Measurements from ENCODE around the gene RASA3. TPM values are rescaled to one million over a fixed set of nuclear protein-coding genes. Genes with fewer than 3 reads are reported as not detected.

Gene RASA3
- polyA plus RNA-seq, 3 donors: 9.0 to 32.6 (median 16.6) TPM

DNA sequence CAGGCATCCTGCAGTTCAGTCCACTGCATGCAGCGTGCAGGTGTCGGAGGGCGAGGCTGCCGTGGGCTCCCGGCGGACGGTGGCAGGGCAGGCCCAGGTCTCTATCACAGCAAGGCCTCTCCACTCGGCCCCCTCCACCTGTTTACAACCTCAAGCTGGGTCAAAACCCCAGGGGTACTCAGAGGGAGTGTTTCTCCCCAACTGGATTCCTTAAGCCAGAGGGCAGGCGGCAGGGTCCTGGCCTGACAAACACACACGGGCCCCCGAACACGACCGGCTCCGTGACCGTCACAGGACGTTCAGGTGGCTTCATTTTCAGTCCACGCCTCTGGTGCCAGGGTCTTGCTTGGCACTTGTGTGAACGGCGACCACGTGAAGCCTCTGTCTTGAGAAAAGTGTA, 23.5 kb downstream of the RASA3 start:
- Mint-ChIP-seq H3K9me3 (no peaks in the 10 kb centered on the region), H3K27ac (peak overlapping the region in 2 of 7 donors; percentile 11 to 56), H3K36me3 (peaks cover 31 to 50% of the 10 kb centered on the region in 2 donors), H3K4me3 (no peak overlapping the region), H3K4me1 (peaks cover 30% of the 10 kb centered on the region), H3K27me3 (ENCODE audit: low read depth in 3 of 3) (peaks cover 0 to 4% (median 3%) of the 10 kb centered on the region in 3 donors)
- TF ChIP-seq, protein P1, sequence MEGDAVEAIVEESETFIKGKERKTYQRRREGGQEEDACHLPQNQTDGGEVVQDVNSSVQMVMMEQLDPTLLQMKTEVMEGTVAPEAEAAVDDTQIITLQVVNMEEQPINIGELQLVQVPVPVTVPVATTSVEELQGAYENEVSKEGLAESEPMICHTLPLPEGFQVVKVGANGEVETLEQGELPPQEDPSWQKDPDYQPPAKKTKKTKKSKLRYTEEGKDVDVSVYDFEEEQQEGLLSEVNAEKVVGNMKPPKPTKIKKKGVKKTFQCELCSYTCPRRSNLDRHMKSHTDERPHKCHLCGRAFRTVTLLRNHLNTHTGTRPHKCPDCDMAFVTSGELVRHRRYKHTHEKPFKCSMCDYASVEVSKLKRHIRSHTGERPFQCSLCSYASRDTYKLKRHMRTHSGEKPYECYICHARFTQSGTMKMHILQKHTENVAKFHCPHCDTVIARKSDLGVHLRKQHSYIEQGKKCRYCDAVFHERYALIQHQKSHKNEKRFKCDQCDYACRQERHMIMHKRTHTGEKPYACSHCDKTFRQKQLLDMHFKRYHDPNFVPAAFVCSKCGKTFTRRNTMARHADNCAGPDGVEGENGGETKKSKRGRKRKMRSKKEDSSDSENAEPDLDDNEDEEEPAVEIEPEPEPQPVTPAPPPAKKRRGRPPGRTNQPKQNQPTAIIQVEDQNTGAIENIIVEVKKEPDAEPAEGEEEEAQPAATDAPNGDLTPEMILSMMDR (IDR thresholded peaks at IDR 0.05): no peak
- no peak overlapping the region for H3K4me2 ChIP-seq (replicated peaks; ENCODE audit: extremely low read depth, low read length, poor library complexity, severe bottlenecking)
- peak overlapping the region in 1 of 2 donors; percentile 0 for H3K27ac ChIP-seq (ENCODE audit: low read depth in 1 of 2, low read length in 2 of 2)
- H3K9ac ChIP-seq (ENCODE audit: insufficient read depth, low read length, poor library complexity, severe bottlenecking): no peak overlapping the region
- intact Hi-C loops (cut with micrococcal nuclease): no loop called here
- peaks cover 94% of the 10 kb centered on the region for H4K20me1 ChIP-seq (ENCODE audit: insufficient read depth, low read length)
- peaks cover 91% of the 10 kb centered on the region for H3K79me2 ChIP-seq (ENCODE audit: insufficient read depth, low read length)
- no peaks in the 10 kb centered on the region for H3K27me3 ChIP-seq (ENCODE audit: control insufficient read depth in 2 of 2, insufficient read depth in 2 of 2, low read length in 2 of 2)
- H3K4me3 ChIP-seq (replicated peaks in 1 of 3; ENCODE audit: low read depth in 2 of 3, low read length in 3 of 3): no peak overlapping the region
- peaks cover 25 to 27% of the 10 kb centered on the region in 2 donors for H3K4me1 ChIP-seq (ENCODE audit: control insufficient read depth in 1 of 2, insufficient read depth in 2 of 2, low read length in 2 of 2)
- no peak overlapping the region for H2AFZ ChIP-seq (ENCODE audit: insufficient read depth, low read depth, low read length, poor library complexity, severe bottlenecking)
- DNase-seq: no peak
- peaks cover 6 to 24% of the 10 kb centered on the region in 2 donors for H3K36me3 ChIP-seq (replicated peaks in 1 of 2; ENCODE audit: control insufficient read depth in 1 of 2, insufficient read depth in 2 of 2, low read length in 2 of 2)
- 91% methylated on average over 20 of the region's 20 CpGs for WGBS (ENCODE audit: insufficient coverage)
- H3K9me3 ChIP-seq (replicated peaks in 1 of 2; ENCODE audit: control insufficient read depth in 1 of 2, insufficient read depth in 1 of 2, low read length in 2 of 2): no peaks in the 10 kb centered on the region

DNA sequence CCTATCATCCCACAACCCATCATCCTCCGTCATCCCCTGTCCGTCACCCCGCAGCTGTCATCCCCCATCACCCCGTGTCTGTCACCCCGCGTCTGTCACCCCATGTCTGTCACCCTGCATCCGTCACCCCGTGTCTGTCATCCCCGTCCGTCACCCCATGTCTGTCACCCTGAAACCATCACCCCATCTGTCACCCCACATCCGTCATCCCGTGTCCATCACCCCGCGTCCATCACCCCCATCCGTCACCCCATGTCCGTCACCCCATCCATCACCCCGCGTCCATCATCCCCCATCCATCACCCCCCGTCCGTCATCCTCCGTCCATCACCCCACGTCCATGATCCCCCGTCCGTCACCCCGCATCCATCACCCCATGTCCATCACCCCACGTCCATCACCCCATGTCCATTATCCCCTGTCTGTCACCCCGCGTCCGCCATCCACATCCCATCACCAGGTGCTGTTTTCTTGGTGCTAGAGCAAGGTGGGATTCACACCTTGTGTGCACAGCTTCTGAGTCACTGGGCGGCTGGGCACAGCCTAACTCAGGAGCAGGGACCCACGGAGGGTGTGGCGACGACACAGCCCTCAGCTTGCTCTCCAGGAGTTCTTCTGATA, 24.2 kb downstream of the RASA3 start:
- peaks cover 30 to 48% of the 10 kb centered on the region in 2 donors for H3K36me3 Mint-ChIP-seq
- peaks cover 0 to 4% (median 3%) of the 10 kb centered on the region in 3 donors for H3K27me3 Mint-ChIP-seq (ENCODE audit: low read depth in 3 of 3)

More for the DNA sequence above, 24.2 kb downstream of the RASA3 start:
- WGBS (ENCODE audit: insufficient coverage): 86% methylated on average over 19 of the region's 33 CpGs
- Histone ChIP-seq H3K9ac (ENCODE audit: insufficient read depth, low read length, poor library complexity, severe bottlenecking) (no peak overlapping the region), H3K36me3 (replicated peaks in 1 of 2; ENCODE audit: control insufficient read depth in 1 of 2, insufficient read depth in 2 of 2, low read length in 2 of 2) (peaks cover 6 to 24% of the 10 kb centered on the region in 2 donors), H2AFZ (ENCODE audit: insufficient read depth, low read depth, low read length, poor library complexity, severe bottlenecking) (no peak overlapping the region), H3K27me3 (ENCODE audit: control insufficient read depth in 2 of 2, insufficient read depth in 2 of 2, low read length in 2 of 2) (no peaks in the 10 kb centered on the region), H4K20me1 (ENCODE audit: insufficient read depth, low read length) (peaks cover 92% of the 10 kb centered on the region), H3K4me2 (replicated peaks; ENCODE audit: extremely low read depth, low read length, poor library complexity, severe bottlenecking) (no peak overlapping the region), H3K9me3 (replicated peaks in 1 of 2; ENCODE audit: control insufficient read depth in 1 of 2, insufficient read depth in 1 of 2, low read length in 2 of 2) (no peaks in the 10 kb centered on the region), H3K79me2 (ENCODE audit: insufficient read depth, low read length) (peaks cover 88% of the 10 kb centered on the region), H3K27ac (ENCODE audit: low read depth in 1 of 2, low read length in 2 of 2) (peak overlapping the region in 1 of 2 donors; percentile 0), H3K4me1 (ENCODE audit: control insufficient read depth in 1 of 2, insufficient read depth in 2 of 2, low read length in 2 of 2) (peaks cover 25 to 27% of the 10 kb centered on the region in 2 donors), H3K4me3 (replicated peaks in 1 of 3; ENCODE audit: low read depth in 2 of 3, low read length in 3 of 3) (no peak overlapping the region)
- TF ChIP-seq, protein P1 (IDR thresholded peaks at IDR 0.05): no peak
- DNase-seq: no peak
- Mint-ChIP-seq H3K9me3 (peaks cover 0 to under 1% (median 0%) of the 10 kb centered on the region in 7 donors), H3K4me1 (peaks cover 30% of the 10 kb centered on the region), H3K27ac (peak overlapping the region in 2 of 7 donors; percentile 21 to 56), H3K4me3 (no peak overlapping the region)
- intact Hi-C loops (cut with micrococcal nuclease): no loop called here
